WTC11 (cell line): ENCODE results near the gene FOXP1. TPM values are rescaled to one million over a fixed set of nuclear protein-coding genes. Genes with fewer than 3 reads are reported as not detected.

Experiments used
- ATAC-seq: fragments of 200-7000 bp; cut with Tn5 transposase; 2 replicates; pipeline ENCODE4 v1.10.0; 2021; ENCODE audit warnings: mild to moderate bottlenecking, moderate library complexity
- CTCF ChIA-PET: fragments of 300-600 bp; sonication (Branson Sonifier 250); formaldehyde crosslinking; loops from one replicate; lab custom pipeline; 2021; ENCODE audit warnings: antibody characterized with exemption; lab: Charles Lee
- POLR2A ChIA-PET: fragments of 350-600 bp; sonication (Branson Sonifier 250); formaldehyde crosslinking; loops from one replicate; lab custom pipeline; 2021; ENCODE audit warnings: antibody characterized with exemption; lab: Charles Lee
- DNase-seq: peaks from one replicate; pipeline ENCODE4 v3.0.0; 2021; ENCODE audit warnings: low spot score
- H3K27ac Mint-ChIP-seq: 2 replicates; pipeline ENCODE4 v1.8.0; 2021; ENCODE audit warnings: mixed read lengths
- H3K27me3 Mint-ChIP-seq: 2 replicates; pipeline ENCODE4 v1.8.0; 2021; ENCODE audit warnings: low read depth, mild to moderate bottlenecking, moderate library complexity, mixed read lengths
- H3K36me3 Mint-ChIP-seq: 2 replicates; pipeline ENCODE4 v1.8.0; 2021; ENCODE audit warnings: mixed read lengths
- H3K4me1 Mint-ChIP-seq: 2 replicates; pipeline ENCODE4 v1.8.0; 2022; ENCODE audit warnings: mixed read lengths
- H3K4me3 Mint-ChIP-seq: 2 replicates; pipeline ENCODE4 v1.8.0; 2021; ENCODE audit warnings: mild to moderate bottlenecking, moderate library complexity, mixed read lengths
- H3K9me3 Mint-ChIP-seq: 2 replicates; pipeline ENCODE4 v1.8.0; 2021; ENCODE audit warnings: mixed read lengths
- AR ChIP-seq: fragments of 250-450 bp; sonication (Bioruptor Pico); IDR thresholded peaks from 2 replicates; pipeline ENCODE4 v1.9.0; 2021; ENCODE audit warnings: mild to moderate bottlenecking
- CBFB ChIP-seq: sonication (generic); formaldehyde crosslinking; IDR thresholded peaks from 2 replicates; pipeline ENCODE4 v1.8.1; 2022; ENCODE audit warnings: mild to moderate bottlenecking, low read depth, missing genetic modification reagents
- CREB1 ChIP-seq: sonication (generic); formaldehyde crosslinking; IDR thresholded peaks from 2 replicates; pipeline ENCODE4 v1.8.0; 2023; ENCODE audit warnings: mild to moderate bottlenecking, missing genetic modification reagents
- E2F1 ChIP-seq: sonication (generic); formaldehyde crosslinking; IDR thresholded peaks from 2 replicates; pipeline ENCODE4 v1.8.0; 2022; ENCODE audit warnings: mild to moderate bottlenecking, missing genetic modification reagents
- E2F4 ChIP-seq: sonication (generic); formaldehyde crosslinking; IDR thresholded peaks from 2 replicates; pipeline ENCODE4 v1.8.1; 2022; ENCODE audit warnings: low read depth, mild to moderate bottlenecking, moderate library complexity, missing genetic modification reagents, borderline replicate concordance
- EMX1 ChIP-seq: fragments of 250-450 bp; sonication (Bioruptor Pico); IDR thresholded peaks from 2 replicates; pipeline ENCODE4 v1.8.0; 2021; ENCODE audit warnings: mild to moderate bottlenecking
- FOXK1 ChIP-seq: sonication (generic); formaldehyde crosslinking; IDR thresholded peaks from 2 replicates; pipeline ENCODE4 v1.8.0; 2022; ENCODE audit warnings: mild to moderate bottlenecking, moderate library complexity, missing genetic modification reagents
- FOXP4 ChIP-seq: sonication (generic); formaldehyde crosslinking; IDR thresholded peaks from 2 replicates; pipeline ENCODE4 v1.8.0; 2022; ENCODE audit warnings: mild to moderate bottlenecking, missing genetic modification reagents
- IRF1 ChIP-seq: sonication (generic); formaldehyde crosslinking; IDR thresholded peaks from 2 replicates; pipeline ENCODE4 v1.8.0; 2023; ENCODE audit warnings: missing genetic modification reagents
- JAZF1 ChIP-seq: fragments of 250-450 bp; sonication (Bioruptor Pico); IDR thresholded peaks from 2 replicates; pipeline ENCODE4 v1.9.0; 2021; ENCODE audit warnings: moderate library complexity, mild to moderate bottlenecking, inconsistent platforms
- MXD4 ChIP-seq: fragments of 250-450 bp; sonication (Bioruptor Pico); IDR thresholded peaks from 2 replicates; pipeline ENCODE4 v1.8.0; 2021; ENCODE audit warnings: mild to moderate bottlenecking, moderate library complexity, borderline replicate concordance
- PRRX2 ChIP-seq: fragments of 250-450 bp; sonication (Bioruptor Pico); IDR thresholded peaks from 2 replicates; pipeline ENCODE4 v1.8.0; 2021; ENCODE audit warnings: mild to moderate bottlenecking
- RORB ChIP-seq: fragments of 250-450 bp; sonication (Bioruptor Pico); IDR thresholded peaks from 2 replicates; pipeline ENCODE4 v1.9.0; 2021; ENCODE audit warnings: mild to moderate bottlenecking
- SMAD3 ChIP-seq: sonication (generic); formaldehyde crosslinking; IDR thresholded peaks from 2 replicates; pipeline ENCODE4 v1.8.0; 2022; ENCODE audit warnings: missing genetic modification reagents, mild to moderate bottlenecking, borderline replicate concordance
- SMAD4 ChIP-seq: sonication (generic); formaldehyde crosslinking; IDR thresholded peaks from 2 replicates; pipeline ENCODE4 v1.8.0; 2022; ENCODE audit warnings: mild to moderate bottlenecking, missing genetic modification reagents
- SOX15 ChIP-seq: fragments of 250-450 bp; sonication (Bioruptor Pico); IDR thresholded peaks from 2 replicates; pipeline ENCODE4 v1.9.0; 2021; ENCODE audit warnings: mild to moderate bottlenecking
- TP53 ChIP-seq: sonication (generic); formaldehyde crosslinking; IDR thresholded peaks from 2 replicates; pipeline ENCODE4 v1.8.1; 2023; ENCODE audit warnings: mild to moderate bottlenecking, missing genetic modification reagents
- USF1 ChIP-seq: sonication (generic); formaldehyde crosslinking; IDR thresholded peaks from 2 replicates; pipeline ENCODE4 v1.8.0; 2022; ENCODE audit warnings: mild to moderate bottlenecking, missing genetic modification reagents
- USF2 ChIP-seq: sonication (generic); formaldehyde crosslinking; IDR thresholded peaks from 2 replicates; pipeline ENCODE4 v1.8.1; 2023; ENCODE audit warnings: mild to moderate bottlenecking, missing genetic modification reagents, moderate library complexity
- ZMAT4 ChIP-seq: fragments of 250-450 bp; sonication (Bioruptor Pico); IDR thresholded peaks from 2 replicates; pipeline ENCODE4 v1.9.0; 2021; ENCODE audit warnings: mild to moderate bottlenecking
- ZNF138 ChIP-seq: sonication (generic); formaldehyde crosslinking; conservative IDR thresholded peaks from 2 replicates; pipeline ENCODE4 v1.8.1; 2022; ENCODE audit warnings: mild to moderate bottlenecking, moderate library complexity, missing genetic modification reagents
- ZNF532 ChIP-seq: fragments of 250-450 bp; sonication (Bioruptor Pico); IDR thresholded peaks from 2 replicates; pipeline ENCODE4 v1.9.0; 2021; ENCODE audit warnings: mild to moderate bottlenecking, borderline replicate concordance
- total RNA-seq: library from RNA; stranded (reverse); gene quantifications from 3 replicates; pipeline ENCODE4 v1.2.3, GENCODE V29; 2021

Gene FOXP1
- total RNA-seq, 1 experiment from 2014 or later, result 25.8 TPM

- Mint-ChIP-seq H3K36me3 (no peaks in the 10 kb centered on the region), H3K4me1 (peaks cover 18% of the 10 kb centered on the region), H3K9me3 (no peaks in the 10 kb centered on the region), H3K4me3 (no peak overlapping the region), H3K27me3 (no peaks in the 10 kb centered on the region), H3K27ac (no peak overlapping the region)
- POLR2A ChIA-PET, result no interaction called here
- TF ChIP-seq ZNF138 (CRISPR knock-in tag) (no peak), MXD4 (CRISPR knock-in tag) (no peak), JAZF1 (no peak), SMAD4 (no peak), RORB (CRISPR knock-in tag) (no peak), USF1 (no peak), SOX15 (CRISPR knock-in tag) (no peak), ZNF532 (no peak), PRRX2 (CRISPR knock-in tag) (no peak), CREB1 (CRISPR knock-in tag) (no peak)
- CTCF ChIA-PET, result no interaction called here
- ATAC-seq (no peak), DNase-seq (no peak)
Measured at GRCh38 chr3:71402280-71402679, 181.2 kb downstream of the FOXP1 start.

GRCh38 chr3:71401695-71402231 is 181.8 kb downstream of the FOXP1 start:
- no peaks in the 10 kb centered on the region for H3K36me3 Mint-ChIP-seq
- no peak for TF ChIP-seq AR (CRISPR knock-in tag)
- TF ChIP-seq EMX1 (CRISPR knock-in tag), result no peak
- no peak for TF ChIP-seq SMAD3 (CRISPR knock-in tag)
- no peak for TF ChIP-seq E2F4 (CRISPR knock-in tag)
- TF ChIP-seq USF2, result no peak
- no peak for TF ChIP-seq IRF1 (CRISPR knock-in tag)
- TF ChIP-seq CBFB, result no peak
- no peak for TF ChIP-seq ZMAT4 (CRISPR knock-in tag)
- TF ChIP-seq E2F1 (CRISPR knock-in tag), result no peak
- TF ChIP-seq FOXK1 (CRISPR knock-in tag), result no peak
- no peak for TF ChIP-seq TP53
- TF ChIP-seq FOXP4 (CRISPR knock-in tag), result no peak
- H3K4me3 Mint-ChIP-seq, result no peak overlapping the region
- ChIA-PET POLR2A (no interaction called here), CTCF (no interaction called here)
- DNase-seq, result no peak
- peaks cover 17% of the 10 kb centered on the region for H3K4me1 Mint-ChIP-seq
- no peak overlapping the region for H3K27ac Mint-ChIP-seq
- no peaks in the 10 kb centered on the region for H3K9me3 Mint-ChIP-seq
- no peak for ATAC-seq
- H3K27me3 Mint-ChIP-seq, result no peaks in the 10 kb centered on the region
